Measurements from ENCODE around the gene MAPRE2. TPM values are rescaled to one million over a fixed set of nuclear protein-coding genes. Genes with fewer than 3 reads are reported as not detected.

The MAPRE2 gene
- total and polyA plus RNA-seq, 12 donors = 30.2 to 144 (median 87.6) TPM

GRCh38 chr18:35172451-35173035, 131.3 kb downstream of the MAPRE2 start:
- H3K27me3 ChIP-seq = no peaks in the 10 kb centered on the region
- intact Hi-C loops (cut with DNase I) = no loop called here
- peaks cover 10 to 11% of the 10 kb centered on the region in 2 donors for H3K4me1 ChIP-seq (replicated peaks in 1 of 2)
- DNase-seq = no peak
- H3K9me3 ChIP-seq (replicated peaks in 1 of 3) = no peaks in the 10 kb centered on the region
- no peaks in the 10 kb centered on the region for H3K36me3 ChIP-seq (replicated peaks in 1 of 2)
- WGBS, 4 donors = 59 to 93% (median 82%) methylated on average over 2 of the region's 2 CpGs
- H3K4me3 ChIP-seq = no peak overlapping the region
- TF ChIP-seq CTCF (IDR thresholded peaks at IDR 0.05) = no peak
- TF ChIP-seq POLR2A (IDR thresholded peaks at IDR 0.05) = no peak
- no peak overlapping the region for H3K27ac ChIP-seq

GRCh38 chr18:35174093-35174731, 133.0 kb downstream of the MAPRE2 start:
- peaks cover 10 to 11% of the 10 kb centered on the region in 2 donors for H3K4me1 ChIP-seq (replicated peaks in 1 of 2)
- TF ChIP-seq CTCF (IDR thresholded peaks at IDR 0.05) (no peak), POLR2A (IDR thresholded peaks at IDR 0.05) (no peak)
- H3K27ac ChIP-seq = no peak overlapping the region
- H3K4me3 ChIP-seq = no peak overlapping the region
- no peak for DNase-seq
- intact Hi-C loops (cut with DNase I) = no loop called here
- H3K9me3 ChIP-seq (replicated peaks in 1 of 3) = no peaks in the 10 kb centered on the region
- H3K36me3 ChIP-seq (replicated peaks in 1 of 2) = no peaks in the 10 kb centered on the region
- H3K27me3 ChIP-seq = no peaks in the 10 kb centered on the region
- WGBS, 4 donors = 33 to 37% (median 36%) methylated on average over 5 of the region's 5 CpGs

- Histone ChIP-seq H3K9me3 (replicated peaks in 1 of 3) (no peaks in the 10 kb centered on the region), H3K36me3 (replicated peaks in 1 of 2) (no peaks in the 10 kb centered on the region), H3K27me3 (no peaks in the 10 kb centered on the region), H3K4me1 (replicated peaks in 1 of 2) (peaks cover 10 to 11% of the 10 kb centered on the region in 2 donors), H3K27ac (no peak overlapping the region), H3K4me3 (no peak overlapping the region)
- TF ChIP-seq POLR2A (IDR thresholded peaks at IDR 0.05) = no peak
- TF ChIP-seq CTCF (IDR thresholded peaks at IDR 0.05) = no peak
- WGBS, 4 donors = 93 to 100% (median 95%) methylated on average over 2 of the region's 2 CpGs
- DNase-seq = no peak
- intact Hi-C loops (cut with DNase I) = no loop called here
Measured at GRCh38 chr18:35174745-35175144, 133.5 kb downstream of the MAPRE2 start.

GRCh38 chr18:35176925-35177324, 135.7 kb downstream of the MAPRE2 start:
- Histone ChIP-seq H3K4me1 (replicated peaks in 1 of 2) (peaks cover 0 to 5% of the 10 kb centered on the region in 2 donors), H3K36me3 (replicated peaks in 1 of 2) (no peaks in the 10 kb centered on the region), H3K4me3 (no peak overlapping the region), H3K27ac (no peak overlapping the region), H3K9me3 (replicated peaks in 1 of 3) (no peaks in the 10 kb centered on the region), H3K27me3 (no peaks in the 10 kb centered on the region)
- 95 to 96% (median 95%) methylated on average over 3 of the region's 3 CpGs for WGBS, 4 donors
- TF ChIP-seq POLR2A (IDR thresholded peaks at IDR 0.05) = no peak
- no peak for TF ChIP-seq CTCF (IDR thresholded peaks at IDR 0.05)
- DNase-seq = no peak
- intact Hi-C loops (cut with DNase I) = no loop called here

Data from adrenal gland (tissue), 12 donors.